C4-2B (cell line): Measurements from ENCODE around the gene CPEB4.

ENCODE experiments used
- H3K27ac ChIP-seq: fragments of 450-650 bp; 2 replicates; pipeline ENCODE4 v1.5.1; 2017
- ZFX ChIP-seq: fragments of 450-650 bp; IDR thresholded peaks from 2 replicates; pipeline ENCODE4 v1.6.1; 2017
- TF ChIP-seq, protein P1 (sequence below): fragments of 450-650 bp; conservative IDR thresholded peaks from 2 replicates; pipeline ENCODE4 v1.5.1; 2017; ENCODE audit warnings: mild to moderate bottlenecking

CPEB4 gene

DNA sequence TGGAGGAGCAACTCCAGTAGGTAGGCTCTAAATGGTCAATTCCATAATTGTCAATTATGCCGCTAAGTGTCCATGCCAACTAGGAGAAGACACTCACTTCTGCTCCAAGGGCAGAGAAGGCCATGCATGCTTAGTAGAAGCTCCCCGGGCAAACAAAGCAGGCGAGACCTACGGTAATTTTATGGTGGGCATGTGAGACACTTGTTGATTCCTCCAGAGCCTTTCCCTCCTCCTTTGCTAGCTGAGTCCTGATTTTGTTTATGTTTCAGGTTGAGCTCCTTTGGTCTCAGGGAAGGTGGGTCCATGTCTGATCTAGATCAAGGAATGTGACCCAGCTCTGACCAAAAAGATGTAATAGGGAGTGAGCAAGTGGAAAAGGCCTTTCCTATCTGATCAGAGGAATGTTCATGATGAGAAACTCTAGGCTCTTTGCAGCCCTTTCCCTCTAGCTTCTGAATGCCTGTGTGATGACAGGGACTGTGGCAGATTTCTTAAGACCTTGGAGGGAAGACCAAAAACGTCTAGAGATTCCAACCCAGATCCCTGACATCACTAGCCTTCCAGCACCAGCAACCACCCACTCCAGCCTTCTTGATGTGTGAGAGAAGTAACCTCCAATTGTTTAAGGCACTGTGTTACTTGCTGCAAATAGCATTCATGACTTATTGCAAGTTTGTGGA lies 7.7 kb upstream of the CPEB4 start:
- no peak for TF ChIP-seq ZFX
- TF ChIP-seq, protein P1, sequence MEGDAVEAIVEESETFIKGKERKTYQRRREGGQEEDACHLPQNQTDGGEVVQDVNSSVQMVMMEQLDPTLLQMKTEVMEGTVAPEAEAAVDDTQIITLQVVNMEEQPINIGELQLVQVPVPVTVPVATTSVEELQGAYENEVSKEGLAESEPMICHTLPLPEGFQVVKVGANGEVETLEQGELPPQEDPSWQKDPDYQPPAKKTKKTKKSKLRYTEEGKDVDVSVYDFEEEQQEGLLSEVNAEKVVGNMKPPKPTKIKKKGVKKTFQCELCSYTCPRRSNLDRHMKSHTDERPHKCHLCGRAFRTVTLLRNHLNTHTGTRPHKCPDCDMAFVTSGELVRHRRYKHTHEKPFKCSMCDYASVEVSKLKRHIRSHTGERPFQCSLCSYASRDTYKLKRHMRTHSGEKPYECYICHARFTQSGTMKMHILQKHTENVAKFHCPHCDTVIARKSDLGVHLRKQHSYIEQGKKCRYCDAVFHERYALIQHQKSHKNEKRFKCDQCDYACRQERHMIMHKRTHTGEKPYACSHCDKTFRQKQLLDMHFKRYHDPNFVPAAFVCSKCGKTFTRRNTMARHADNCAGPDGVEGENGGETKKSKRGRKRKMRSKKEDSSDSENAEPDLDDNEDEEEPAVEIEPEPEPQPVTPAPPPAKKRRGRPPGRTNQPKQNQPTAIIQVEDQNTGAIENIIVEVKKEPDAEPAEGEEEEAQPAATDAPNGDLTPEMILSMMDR: no peak
- no peak overlapping the region for H3K27ac ChIP-seq

DNA sequence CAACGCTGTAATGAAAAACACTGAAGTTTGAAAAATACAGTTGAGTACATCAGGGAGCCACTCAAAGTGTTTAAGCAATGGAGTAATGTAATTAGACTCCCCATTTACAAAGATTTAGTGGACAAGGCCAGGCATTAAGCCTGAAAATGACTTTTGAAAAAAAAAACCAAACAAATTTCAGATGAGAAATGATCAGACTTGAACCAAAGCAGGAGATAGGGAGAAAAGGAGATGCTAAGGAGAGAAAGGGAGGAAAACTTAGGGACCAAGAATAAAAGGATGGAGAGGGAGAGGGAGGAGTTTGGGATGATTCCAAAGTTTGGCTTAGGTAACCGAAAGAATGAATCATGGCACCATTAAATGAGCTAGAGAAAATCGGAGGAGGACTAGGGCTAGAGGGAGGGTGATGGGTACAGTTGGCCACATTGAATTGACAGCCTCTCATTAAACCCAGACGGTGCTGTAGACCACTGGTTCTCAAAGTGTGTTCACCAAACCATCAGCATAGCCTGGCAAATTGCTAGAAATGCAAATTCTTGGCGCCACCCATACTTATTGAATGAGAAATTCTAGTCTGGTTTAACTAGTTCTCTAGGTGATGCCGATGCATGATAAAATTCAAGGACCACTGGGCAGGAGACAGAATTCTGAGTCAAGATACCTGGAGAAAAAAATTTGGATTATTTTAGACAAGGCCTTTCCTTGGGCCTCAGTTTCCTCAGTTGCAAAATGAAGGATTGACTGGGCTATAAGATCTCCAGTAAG lies 6.2 kb upstream of the CPEB4 start:
- no peak overlapping the region for H3K27ac ChIP-seq
- TF ChIP-seq, protein P1: no peak
- TF ChIP-seq ZFX: no peak

DNA sequence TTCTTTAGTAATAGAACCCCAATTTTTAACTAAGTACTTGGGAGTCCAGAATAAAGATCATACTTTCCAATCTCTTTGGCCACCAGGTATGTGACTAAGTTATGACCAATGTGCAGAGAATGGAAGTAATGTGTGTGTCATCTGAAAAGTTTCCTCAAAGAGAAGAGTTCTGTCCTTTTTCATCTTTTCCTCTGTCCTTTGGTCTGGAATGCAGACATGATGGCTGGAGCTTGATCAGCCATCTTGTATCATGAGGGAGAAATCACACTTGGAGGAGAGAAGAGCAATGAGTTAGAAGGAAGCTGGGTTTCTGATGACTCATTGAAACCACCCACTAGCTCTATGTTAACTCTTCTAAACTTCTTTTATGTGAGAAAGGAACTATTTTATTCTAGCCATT lies 5.5 kb upstream of the CPEB4 start:
- H3K27ac ChIP-seq: no peak overlapping the region
- TF ChIP-seq, protein P1: no peak
- TF ChIP-seq ZFX: no peak

DNA sequence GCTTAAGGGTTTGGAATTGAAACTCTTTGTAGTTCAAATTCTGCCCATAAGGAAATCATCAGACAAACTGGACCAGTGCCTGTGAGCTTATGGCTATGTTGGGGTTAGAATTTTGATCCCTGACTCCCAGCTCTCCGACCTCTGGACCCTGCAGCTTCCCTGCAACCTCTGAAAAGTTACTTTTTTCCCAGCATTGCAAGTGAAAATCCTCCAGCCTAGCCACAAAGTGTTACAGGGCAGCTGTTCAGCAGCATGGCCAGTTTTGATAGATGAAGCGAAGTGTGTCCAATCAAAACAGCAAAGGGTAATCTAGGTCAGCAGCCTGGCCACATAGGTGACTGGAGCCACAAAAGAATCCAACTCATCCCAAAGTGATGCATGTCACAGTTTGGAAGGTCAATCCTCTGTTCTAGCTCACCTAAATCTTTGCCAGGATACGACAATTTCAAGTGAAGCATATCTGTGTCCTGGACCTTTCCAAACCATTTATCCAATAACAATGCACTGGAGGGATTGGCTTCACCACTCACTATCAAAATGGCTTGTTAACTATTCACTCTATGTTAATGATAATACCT lies 4.7 kb upstream of the CPEB4 start:
- TF ChIP-seq ZFX: no peak
- TF ChIP-seq, protein P1: no peak
- no peak overlapping the region for H3K27ac ChIP-seq

DNA sequence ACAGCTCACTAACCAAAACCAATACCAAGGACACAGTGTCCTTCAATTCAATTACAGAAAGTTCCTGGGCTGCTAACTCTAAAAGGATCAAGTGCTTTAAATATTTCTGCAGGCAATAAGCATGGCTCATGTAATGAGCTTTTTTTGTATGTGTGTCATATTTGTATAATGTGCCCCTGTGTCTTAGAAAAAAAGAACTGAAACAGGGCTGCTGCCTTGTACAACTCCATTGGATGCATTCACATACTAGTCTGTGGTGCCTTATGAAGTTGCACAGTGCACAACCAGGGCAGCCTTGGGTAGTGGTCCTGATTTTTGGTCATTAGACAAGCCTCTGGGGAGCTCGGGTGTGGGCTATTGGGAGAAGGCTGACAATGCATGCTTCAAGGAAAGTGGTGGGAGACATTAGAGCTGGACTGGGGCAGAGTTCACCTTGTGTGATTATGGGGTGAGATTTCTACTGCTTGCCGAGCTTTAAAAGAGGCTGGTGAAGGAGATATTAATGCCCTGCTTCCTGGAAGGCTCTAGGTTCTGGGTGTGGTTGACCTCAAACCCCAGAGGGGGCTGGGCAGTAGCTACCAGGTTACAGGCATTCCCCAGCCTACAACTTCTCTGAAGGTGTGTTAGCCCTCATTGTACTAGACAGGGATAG lies 3.6 kb upstream of the CPEB4 start:
- H3K27ac ChIP-seq: no peak overlapping the region
- no peak for TF ChIP-seq ZFX
- TF ChIP-seq, protein P1: no peak

DNA sequence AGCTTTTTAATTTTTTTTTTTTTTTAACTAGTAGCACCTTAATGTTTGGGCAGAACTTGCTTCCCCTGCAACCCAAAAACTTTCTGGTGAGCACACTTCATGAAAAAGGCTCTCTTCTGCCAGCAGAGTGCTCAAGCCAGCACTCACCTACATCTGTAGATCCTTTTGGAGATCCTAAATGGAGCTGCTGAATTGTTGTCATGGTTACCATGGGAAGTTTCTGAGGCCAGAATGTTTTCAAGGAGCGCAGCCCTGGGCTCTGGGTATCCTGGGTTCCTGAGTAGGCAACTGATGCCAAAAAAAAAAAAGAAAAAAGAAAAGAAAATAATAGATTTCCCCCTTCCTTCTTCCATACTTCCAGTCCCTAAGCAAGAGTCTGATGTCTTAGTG lies 3.1 kb upstream of the CPEB4 start:
- TF ChIP-seq ZFX: no peak
- no peak overlapping the region for H3K27ac ChIP-seq

DNA sequence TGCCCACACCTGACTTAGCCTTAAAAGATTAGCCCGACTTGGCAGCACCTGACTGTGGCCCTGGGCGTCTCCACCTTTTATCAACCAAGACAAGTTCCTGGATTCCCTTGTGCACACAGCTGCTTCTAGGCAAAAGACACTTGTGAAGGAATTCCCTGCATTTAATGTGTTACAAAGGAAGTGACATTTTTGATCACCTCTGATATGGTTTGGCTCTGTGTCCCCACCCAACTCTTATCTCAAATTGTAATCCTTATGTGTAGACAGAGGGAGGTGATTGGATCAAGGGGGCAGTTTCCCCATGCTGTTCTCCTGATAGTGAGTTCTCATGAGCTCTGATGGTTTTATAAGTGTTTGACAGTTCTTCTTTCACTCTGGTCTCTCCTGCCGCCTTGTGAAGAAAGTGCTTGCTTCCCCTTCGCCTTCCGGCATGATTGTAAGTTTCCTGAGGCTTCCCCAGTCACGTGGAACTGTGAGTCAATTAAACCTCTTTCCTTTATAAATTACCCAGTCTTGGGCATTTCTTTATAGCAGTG lies 2.6 kb upstream of the CPEB4 start:
- TF ChIP-seq ZFX: no peak
- TF ChIP-seq, protein P1: no peak
- H3K27ac ChIP-seq: no peak overlapping the region
